GM21576 (cell line): Measurements from ENCODE around the gene COX4I2.

ENCODE experiments used
- ATAC-seq: cut with Tn5 transposase; IDR thresholded peaks from one replicate; pipeline ENCODE4 v1.9.1; 2021; ENCODE audit warnings: mild to moderate bottlenecking, moderate library complexity; ENCODE audit not compliant: unreplicated experiment

Gene COX4I2

GRCh38 chr20:31693987-31694661 is 56.4 kb downstream of the COX4I2 start:
- ATAC-seq: no peak
